Thyroid gland (tissue), 4 donors: ENCODE data around the gene DCAF11. TPM values are rescaled to one million over a fixed set of nuclear protein-coding genes. Genes with fewer than 3 reads are reported as not detected.

Source experiments
- DNase-seq, 2 donors: peaks; one replicate each; pipeline ENCODE4 v3.0.0-alpha.2; 2019
- H3K27ac ChIP-seq, 3 donors: fragments of 200-600 bp; sonication (generic); 1 replicate in 2 of 3; 2 replicates in 1 of 3; pipeline ENCODE4 v1.5.1; 2016 to 2019; ENCODE audit warnings: mild to moderate bottlenecking in 1 of 3, moderate library complexity in 1 of 3
- H3K27me3 ChIP-seq: fragments of 200-600 bp; sonication (generic); one replicate; pipeline ENCODE4 v1.5.1; 2019
- H3K36me3 ChIP-seq, 2 donors: fragments of 200-600 bp; sonication (generic); one replicate each; pipeline ENCODE4 v1.5.1; 2016 to 2019
- H3K4me1 ChIP-seq, 2 donors: fragments of 200-600 bp; sonication (generic); one replicate each; pipeline ENCODE4 v1.5.1; 2017 to 2019
- H3K4me3 ChIP-seq, 3 donors: fragments of 200-600 bp; sonication (generic); replicated peaks in 1 of 3; 1 replicate in 2 of 3; 2 replicates in 1 of 3; pipeline ENCODE4 v1.5.1; 2016; ENCODE audit warnings: mild to moderate bottlenecking in 1 of 3
- H3K9me3 ChIP-seq: fragments of 200-600 bp; sonication (generic); one replicate; pipeline ENCODE4 v1.5.1; 2017
- CTCF ChIP-seq, 6 experiments: fragments of 200-600 bp in 3 of 6; fragments of 450-650 bp in 3 of 6; sonication (generic) in 3 of 6; IDR thresholded peaks; one replicate each; pipeline ENCODE4 v1.5.1; 2016 to 2019; ENCODE audit warnings: antibody characterized with exemption in 6 of 6, mild to moderate bottlenecking in 2 of 6, inconsistent platforms in 1 of 6, moderate library complexity in 1 of 6
- POLR2A ChIP-seq, 2 donors: fragments of 450-650 bp; IDR thresholded peaks; one replicate each; pipeline ENCODE4 v1.6.1; 2017; ENCODE audit warnings: antibody characterized with exemption in 2 of 2, mild to moderate bottlenecking in 2 of 2, moderate library complexity in 1 of 2
- WGBS, 2 donors: methylation state at CpG; one replicate each; pipeline ENCODE4 v1.1.5; 2017; 5-methylcytosine and 5-hydroxymethylcytosine counted together
- intact Hi-C: fragments of 100-400 bp; cut with DNase I; formaldehyde crosslinking; loops from one replicate; pipeline ENCODE4 v1.15.1; 2023
- total RNA-seq, 4 donors: library from RNA; depleted of rRNA; stranded (reverse); fragments of >200 nt; gene quantifications; one replicate each; pipeline ENCODE4 v1.2.3, GENCODE V29; 2016

The DCAF11 gene
- total RNA-seq, 4 donors from 2014 or later: 90.6 to 155 (median 132) TPM

- no peaks in the 10 kb centered on the region for H3K27me3 ChIP-seq
- no peak for TF ChIP-seq CTCF (IDR thresholded peaks at IDR 0.05)
- TF ChIP-seq POLR2A (IDR thresholded peaks at IDR 0.05): no peak
- intact Hi-C loops: no loop called here
- WGBS, 2 donors: 57 to 60% methylated on average over 18 to 23 of the region's 24 CpGs
- H3K36me3 ChIP-seq: no peaks in the 10 kb centered on the region
- H3K4me1 ChIP-seq: peaks cover 11 to 13% of the 10 kb centered on the region in 2 donors
- DNase-seq: peak; percentile 37 to 67
- no peaks in the 10 kb centered on the region for H3K9me3 ChIP-seq
- H3K4me3 ChIP-seq: no peak overlapping the region
- peak overlapping the region in 1 of 3 donors; percentile 56 for H3K27ac ChIP-seq
Observed at GRCh38 chr14:24132061-24132685, 17.6 kb downstream of the DCAF11 start.

- 97 to 100% methylated on average over 2 of the region's 2 CpGs for WGBS, 2 donors
- Histone ChIP-seq H3K4me1 (peaks cover 11 to 14% of the 10 kb centered on the region in 2 donors), H3K27ac (no peak overlapping the region), H3K27me3 (no peaks in the 10 kb centered on the region), H3K4me3 (no peak overlapping the region), H3K9me3 (no peaks in the 10 kb centered on the region), H3K36me3 (peaks cover 0 to 5% of the 10 kb centered on the region in 2 donors)
- TF ChIP-seq POLR2A (IDR thresholded peaks at IDR 0.05) (no peak), CTCF (IDR thresholded peaks at IDR 0.05) (no peak)
- intact Hi-C loops: no loop called here
- no peak for DNase-seq
Observed at GRCh38 chr14:24132976-24133375, 18.4 kb downstream of the DCAF11 start.

GRCh38 chr14:24133735-24134134 is 19.2 kb downstream of the DCAF11 start:
- no peaks in the 10 kb centered on the region for H3K27me3 ChIP-seq
- H3K9me3 ChIP-seq: no peaks in the 10 kb centered on the region
- intact Hi-C loops: no loop called here
- peaks cover 7 to 12% of the 10 kb centered on the region in 2 donors for H3K36me3 ChIP-seq
- H3K4me1 ChIP-seq: peaks cover 11 to 14% of the 10 kb centered on the region in 2 donors
- WGBS, 2 donors: 93 to 95% methylated on average over 1 of the region's 1 CpG
- no peak for TF ChIP-seq CTCF (IDR thresholded peaks at IDR 0.05)
- TF ChIP-seq POLR2A (IDR thresholded peaks at IDR 0.05): no peak
- no peak overlapping the region for H3K4me3 ChIP-seq
- no peak overlapping the region for H3K27ac ChIP-seq
- no peak for DNase-seq

- Histone ChIP-seq H3K27me3 (no peaks in the 10 kb centered on the region), H3K9me3 (no peaks in the 10 kb centered on the region), H3K4me1 (peaks cover 17 to 27% of the 10 kb centered on the region in 2 donors), H3K27ac (peak overlapping the region; percentile 52 to 80 (median 62)), H3K36me3 (peaks cover 14 to 15% of the 10 kb centered on the region in 2 donors), H3K4me3 (peak overlapping the region in 2 of 3 donors; percentile 10 to 83)
- DNase-seq: no peak
- intact Hi-C loops: no loop called here
- 4 to 6% methylated on average over 8 of the region's 9 CpGs for WGBS, 2 donors
- TF ChIP-seq POLR2A (IDR thresholded peaks at IDR 0.05) (no peak), CTCF (IDR thresholded peaks at IDR 0.05) (no peak)
Observed at GRCh38 chr14:24135584-24135833, 20.9 kb downstream of the DCAF11 start.

GRCh38 chr14:24135834-24136683 is 21.5 kb downstream of the DCAF11 start, which contains the start of gene PSME1:
Gene PSME1 (plus strand): TSS chr14:24136194. CDS start chr14:24136263, 69 bp downstream.
- Histone ChIP-seq H3K27ac (peak within 1 kb of the TSS; percentile 72 to 81 (median 80)), H3K27me3 (no peaks in the 10 kb centered on the region), H3K4me3 (peak within 1 kb of the TSS; percentile 83 to 94 (median 92)), H3K4me1 (peaks cover 17 to 23% of the 10 kb centered on the region in 2 donors), H3K9me3 (no peaks in the 10 kb centered on the region), H3K36me3 (peaks cover 14 to 15% of the 10 kb centered on the region in 2 donors)
- 0% methylated on average over 9 to 20 of the region's 75 CpGs for WGBS, 2 donors
- peak; percentile 94 for DNase-seq
- TF ChIP-seq CTCF (IDR thresholded peaks at IDR 0.05) (no peak), POLR2A (IDR thresholded peaks at IDR 0.05) (peak; percentile 29 to 71)
- intact Hi-C loops: no loop called here
